Small intestine (tissue), 7 donors: ENCODE results near the gene DNAH9. TPM values are rescaled to one million over a fixed set of nuclear protein-coding genes. Genes with fewer than 3 reads are reported as not detected.

ENCODE experiments used
- DNase-seq, 2 donors: peaks; one replicate each; pipeline versions ENCODE4 v3.0.0 to v3.0.0-alpha.2; 2013
- FAIRE-seq: peaks from 2 replicates; lab custom pipeline; 2012; peaks lifted over from hg19 to GRCh38; lab: Jason Lieb, UNC
- H3K27ac ChIP-seq, 3 donors: one replicate each; pipeline ENCODE4 v1.5.1; 2013; ENCODE audit warnings: low read length in 2 of 3, mild to moderate bottlenecking in 2 of 3, control low read depth in 1 of 3, inconsistent platforms in 1 of 3, low read depth in 1 of 3, moderate library complexity in 1 of 3
- H3K27me3 ChIP-seq, 3 donors: one replicate each; pipeline ENCODE4 v1.6.1; 2013; ENCODE audit warnings: low read length in 3 of 3, inconsistent platforms in 1 of 3; ENCODE audit not compliant: control insufficient read depth in 3 of 3, insufficient read depth in 3 of 3
- H3K36me3 ChIP-seq, 3 donors: one replicate each; pipeline ENCODE4 v1.6.1; 2013; ENCODE audit warnings: low read length in 3 of 3, inconsistent platforms in 1 of 3, low read depth in 1 of 3, mild to moderate bottlenecking in 1 of 3, moderate library complexity in 1 of 3; ENCODE audit not compliant: control insufficient read depth in 3 of 3, insufficient read depth in 2 of 3
- H3K4me1 ChIP-seq, 3 donors: one replicate each; pipeline ENCODE4 v1.6.1; 2013; ENCODE audit warnings: low read length in 2 of 3, inconsistent platforms in 1 of 3, low read depth in 1 of 3, mild to moderate bottlenecking in 1 of 3, moderate library complexity in 1 of 3; ENCODE audit not compliant: control insufficient read depth in 3 of 3, insufficient read depth in 2 of 3
- H3K4me3 ChIP-seq, 3 donors: one replicate each; pipeline ENCODE4 v1.5.1; 2013; ENCODE audit warnings: low read length in 3 of 3, control low read depth in 1 of 3, inconsistent platforms in 1 of 3, low read depth in 1 of 3, mild to moderate bottlenecking in 1 of 3, moderate library complexity in 1 of 3
- H3K9me3 ChIP-seq, 2 donors: one replicate each; pipeline ENCODE4 v1.6.1; 2013; ENCODE audit warnings: low read depth in 1 of 2, low read length in 1 of 2; ENCODE audit not compliant: control insufficient read depth in 2 of 2, insufficient read depth in 1 of 2
- WGBS, 3 donors: extraction: QIAGEN DNeasy Blood & Tissue Kit; methylation state at CpG; one replicate each; pipeline ENCODE4 v1.1.7; 2013; 5-methylcytosine and 5-hydroxymethylcytosine counted together
- polyA plus RNA-seq, 4 donors: library from polyadenylated mRNA; stranded (reverse) in 3 of 4; unstranded in 1 of 4; fragments of 200-250 nt in 3 of 4; fragments of 120-200 nt in 1 of 4; gene quantifications; one replicate each; pipeline versions ENCODE4 v1.2.1 to v1.2.3, GENCODE V29; 2013
- donor health status: healthy with polysubstance abuse.
- donor health status: control.
- donor health status: control.
- donor health status: Bipolar disorder and iron deficiency.
- donor health status: healthy.

Gene DNAH9
- polyA plus RNA-seq, 4 donors: 0.07 to 0.24 TPM; not detected in 2

- no peak overlapping the region for H3K4me3 ChIP-seq
- no peaks in the 10 kb centered on the region for H3K36me3 ChIP-seq
- FAIRE-seq (no peak), DNase-seq (no peak)
- H3K27me3 ChIP-seq: no peaks in the 10 kb centered on the region
- no peaks in the 10 kb centered on the region for H3K9me3 ChIP-seq
- H3K27ac ChIP-seq: no peak overlapping the region
- 84 to 88% (median 85%) methylated on average over 11 of the region's 11 CpGs for WGBS, 3 donors
- no peaks in the 10 kb centered on the region for H3K4me1 ChIP-seq
These were observed 169.8 kb downstream of the DNAH9 start for GRCh38 chr17:11768106-11768505.

- no peak for DNase-seq
- Histone ChIP-seq H3K27me3 (no peaks in the 10 kb centered on the region), H3K9me3 (no peaks in the 10 kb centered on the region), H3K4me3 (no peak overlapping the region), H3K4me1 (no peaks in the 10 kb centered on the region), H3K27ac (no peak overlapping the region), H3K36me3 (no peaks in the 10 kb centered on the region)
- FAIRE-seq: no peak
- WGBS, 3 donors: 82 to 91% (median 88%) methylated on average over 19 of the region's 19 CpGs
These were observed 170.7 kb downstream of the DNAH9 start for GRCh38 chr17:11768981-11769380.

GRCh38 chr17:11772031-11772430 lies 173.8 kb downstream of the DNAH9 start:
- Histone ChIP-seq H3K36me3 (no peaks in the 10 kb centered on the region), H3K9me3 (no peaks in the 10 kb centered on the region), H3K4me1 (no peaks in the 10 kb centered on the region), H3K27me3 (no peaks in the 10 kb centered on the region), H3K4me3 (no peak overlapping the region), H3K27ac (no peak overlapping the region)
- FAIRE-seq (no peak), DNase-seq (no peak)

DNA sequence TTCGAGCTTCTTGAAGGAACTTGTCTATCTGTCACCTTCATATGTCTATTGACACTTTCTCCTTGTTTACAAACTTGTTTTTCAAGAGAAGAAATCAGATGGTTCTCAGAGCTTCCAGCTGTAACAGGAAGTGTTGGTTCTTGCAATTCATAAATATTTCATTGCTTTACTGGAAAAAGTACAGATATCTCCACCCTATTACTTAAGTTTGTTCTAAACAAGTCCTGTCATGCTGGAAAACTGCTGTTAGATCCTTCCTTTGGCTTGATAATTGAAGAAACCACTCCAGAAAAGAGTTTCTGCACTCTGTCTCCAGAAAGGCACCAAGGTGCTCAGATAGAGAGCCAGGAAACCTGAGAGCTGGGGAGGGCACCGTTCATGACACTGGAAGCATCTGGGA lies 181.6 kb downstream of the DNAH9 start:
- FAIRE-seq (no peak), DNase-seq (no peak)
- no peaks in the 10 kb centered on the region for H3K9me3 ChIP-seq
- H3K4me1 ChIP-seq: no peaks in the 10 kb centered on the region
- H3K27ac ChIP-seq: no peak overlapping the region
- no peaks in the 10 kb centered on the region for H3K27me3 ChIP-seq
- WGBS, 3 donors: 60 to 69% (median 64%) methylated on average over 2 of the region's 2 CpGs
- H3K36me3 ChIP-seq: no peaks in the 10 kb centered on the region
- no peak overlapping the region for H3K4me3 ChIP-seq

DNA sequence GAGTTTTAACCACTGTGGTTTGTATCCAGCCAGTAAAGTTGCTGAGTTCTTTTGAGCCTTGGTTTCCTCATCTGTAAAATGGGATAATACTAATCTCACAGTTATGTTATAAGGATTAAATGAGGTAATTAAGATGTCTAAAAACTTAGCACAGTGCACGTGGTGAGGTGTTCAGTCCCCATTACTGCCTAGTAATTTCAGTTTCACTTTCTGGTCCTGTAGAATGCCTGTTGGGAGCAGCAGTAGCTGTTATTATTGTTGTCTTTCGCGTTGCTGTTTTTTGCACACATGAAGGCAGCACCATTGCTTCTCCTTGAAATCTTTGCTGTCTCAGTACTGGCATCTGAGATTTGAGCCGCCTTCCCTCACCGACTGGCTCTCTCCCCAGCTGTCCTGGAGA lies 182.4 kb downstream of the DNAH9 start:
- DNase-seq (no peak), FAIRE-seq (no peak)
- 67 to 81% (median 80%) methylated on average over 5 of the region's 5 CpGs for WGBS, 3 donors

GRCh38 chr17:11786711-11787438 lies 188.6 kb downstream of the DNAH9 start:
- Histone ChIP-seq H3K27me3 (no peaks in the 10 kb centered on the region), H3K27ac (no peak overlapping the region), H3K36me3 (no peaks in the 10 kb centered on the region), H3K4me1 (no peaks in the 10 kb centered on the region), H3K9me3 (no peaks in the 10 kb centered on the region), H3K4me3 (no peak overlapping the region)
- 71 to 74% (median 72%) methylated on average over 9 of the region's 9 CpGs for WGBS, 3 donors
- FAIRE-seq (no peak), DNase-seq (no peak)

More for the DNA sequence above, 182.4 kb downstream of the DNAH9 start:
- no peaks in the 10 kb centered on the region for H3K9me3 ChIP-seq
- no peaks in the 10 kb centered on the region for H3K4me1 ChIP-seq
- H3K27me3 ChIP-seq: no peaks in the 10 kb centered on the region
- no peak overlapping the region for H3K4me3 ChIP-seq
- no peak overlapping the region for H3K27ac ChIP-seq
- no peaks in the 10 kb centered on the region for H3K36me3 ChIP-seq

DNA sequence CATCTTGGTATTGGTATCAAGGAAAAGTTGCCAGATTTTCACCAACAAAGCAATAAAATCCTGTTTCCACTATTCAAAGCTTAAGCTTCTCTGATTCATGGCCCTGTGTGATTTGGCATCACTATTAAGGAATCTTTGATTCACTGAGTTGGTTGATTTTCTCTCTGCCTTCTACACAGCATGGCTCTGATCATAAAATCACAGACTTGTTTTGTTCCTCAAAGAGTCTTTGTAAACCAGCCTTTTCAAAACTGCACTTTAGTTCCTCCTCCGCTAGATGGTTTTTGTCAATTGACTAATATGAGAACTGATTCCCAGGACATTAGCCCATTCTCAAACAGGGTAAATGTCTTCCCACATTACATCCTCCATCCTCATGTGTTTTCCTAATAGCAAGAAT lies 197.6 kb downstream of the DNAH9 start:
- Histone ChIP-seq H3K36me3 (no peaks in the 10 kb centered on the region), H3K9me3 (peaks cover 0 to 4% of the 10 kb centered on the region in 2 donors), H3K4me1 (no peaks in the 10 kb centered on the region), H3K27ac (no peak overlapping the region), H3K27me3 (no peaks in the 10 kb centered on the region), H3K4me3 (no peak overlapping the region)
- no peak for FAIRE-seq
- no peak for DNase-seq
- WGBS, 3 donors: 82 to 94% (median 94%) methylated on average over 1 of the region's 1 CpG

- Histone ChIP-seq H3K9me3 (peaks cover 0 to 4% of the 10 kb centered on the region in 2 donors), H3K4me1 (no peaks in the 10 kb centered on the region), H3K27me3 (no peaks in the 10 kb centered on the region), H3K36me3 (no peaks in the 10 kb centered on the region), H3K27ac (no peak overlapping the region), H3K4me3 (no peak overlapping the region)
- FAIRE-seq (no peak), DNase-seq (no peak)
- whole genome bisulfite sequencing, 3 donors: 83 to 89% (median 84%) methylated on average over 8 of the region's 8 CpGs
These were observed 199.5 kb downstream of the DNAH9 start for GRCh38 chr17:11797803-11798202.
